HEK293 (cell line): ENCODE results near the gene PAX4.

Experiments
- CTCF ChIP-seq: fragments of 450-650 bp; formaldehyde crosslinking; IDR thresholded peaks from 2 replicates; pipeline ENCODE4 v1.5.1; 2016; ENCODE audit warnings: missing biosample characterization, missing genetic modification characterization
- ZNF274 ChIP-seq, 2 experiments: fragments of 200-500 bp in 1 of 2; fragments of 450-650 bp in 1 of 2; sonication (Bioruptor generic) in 1 of 2; formaldehyde crosslinking in 1 of 2; IDR thresholded peaks; 2 replicates each; pipeline versions ENCODE4 v1.5.1 to v1.6.1; 2014 to 2016; ENCODE audit warnings: borderline replicate concordance in 1 of 2, inconsistent platforms in 1 of 2, low read length in 1 of 2, missing biosample characterization in 1 of 2, missing genetic modification characterization in 1 of 2
- ZNF518A ChIP-seq: fragments of 450-650 bp; formaldehyde crosslinking; conservative IDR thresholded peaks from 2 replicates; pipeline ENCODE4 v1.5.1; 2016; ENCODE audit warnings: low read depth, missing biosample characterization, missing genetic modification characterization
- ZNF560 ChIP-seq: fragments of 450-650 bp; formaldehyde crosslinking; IDR thresholded peaks from 2 replicates; pipeline ENCODE4 v1.5.1; 2017; ENCODE audit warnings: missing biosample characterization, missing genetic modification characterization, borderline replicate concordance
- TF ChIP-seq, protein P1 (sequence below): fragments of 450-650 bp; formaldehyde crosslinking; IDR thresholded peaks from 2 replicates; pipeline ENCODE4 v1.5.1; 2016; ENCODE audit warnings: missing biosample characterization, missing genetic modification characterization

- no peak for TF ChIP-seq ZNF560
- no peak for TF ChIP-seq ZNF274 (IDR thresholded peaks at IDR 0.05; ENCODE audit: low read length)
- TF ChIP-seq ZNF274 (tag by site-specific recombination; IDR thresholded peaks at IDR 0.05; ENCODE audit: borderline replicate concordance): no peak
- no peak for TF ChIP-seq CTCF (tag by site-specific recombination)
- TF ChIP-seq, protein P1, sequence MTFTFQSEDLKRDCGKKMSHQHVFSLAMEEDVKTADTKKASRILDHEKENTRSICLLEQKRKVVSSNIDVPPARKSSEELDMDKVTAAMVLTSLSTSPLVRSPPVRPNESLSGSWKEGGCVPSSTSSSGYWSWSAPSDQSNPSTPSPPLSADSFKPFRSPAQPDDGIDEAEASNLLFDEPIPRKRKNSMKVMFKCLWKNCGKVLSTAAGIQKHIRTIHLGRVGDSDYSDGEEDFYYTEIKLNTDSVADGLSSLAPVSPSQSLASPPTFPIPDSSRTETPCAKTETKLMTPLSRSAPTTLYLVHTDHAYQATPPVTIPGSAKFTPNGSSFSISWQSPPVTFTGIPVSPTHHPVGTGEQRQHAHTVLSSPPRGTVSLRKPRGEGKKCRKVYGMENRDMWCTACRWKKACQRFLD (tag by site-specific recombination): no peak
- no peak for TF ChIP-seq ZNF518A
These were observed 1.9 kb upstream of the PAX4 start for GRCh38 chr7:127619681-127620405.
